Upper lobe of left lung (tissue), 4 donors: ENCODE measurements around the gene XYLT1.

Experiments
- CTCF ChIP-seq, 6 experiments: fragments of 450-650 bp in 4 of 6; fragments of 200-600 bp in 2 of 6; sonication (generic) in 2 of 6; IDR thresholded peaks; one replicate each; pipeline ENCODE4 v1.5.1; 2016 to 2019; ENCODE audit warnings: antibody characterized with exemption in 6 of 6
- POLR2A ChIP-seq, 4 donors: fragments of 450-650 bp; IDR thresholded peaks; one replicate each; pipeline ENCODE4 v1.5.1; 2016 to 2017; ENCODE audit warnings: antibody characterized with exemption in 4 of 4, mild to moderate bottlenecking in 2 of 4

- TF ChIP-seq POLR2A (IDR thresholded peaks at IDR 0.05) (no peak), CTCF (IDR thresholded peaks at IDR 0.05) (no peak)
Observed at GRCh38 chr16:17229131-17229530, 241.6 kb downstream of the XYLT1 start.
